Small intestine (tissue), 16 donors: Measurements from ENCODE around the gene SPEM2. TPM values are rescaled to one million over a fixed set of nuclear protein-coding genes. Genes with fewer than 3 reads are reported as not detected.

ENCODE experiments used
- DNase-seq, 2 donors: peaks; one replicate each; pipeline versions ENCODE4 v3.0.0 to v3.0.0-alpha.2; 2013
- FAIRE-seq: peaks from 2 replicates; lab custom pipeline; 2012; peaks lifted over from hg19 to GRCh38; lab: Jason Lieb, UNC
- H3K27ac ChIP-seq, 3 donors: one replicate each; pipeline ENCODE4 v1.5.1; 2013; ENCODE audit warnings: low read length in 2 of 3, mild to moderate bottlenecking in 2 of 3, control low read depth in 1 of 3, inconsistent platforms in 1 of 3, low read depth in 1 of 3, moderate library complexity in 1 of 3
- H3K27me3 ChIP-seq, 3 donors: one replicate each; pipeline ENCODE4 v1.6.1; 2013; ENCODE audit warnings: low read length in 3 of 3, inconsistent platforms in 1 of 3; ENCODE audit not compliant: control insufficient read depth in 3 of 3, insufficient read depth in 3 of 3
- H3K36me3 ChIP-seq, 3 donors: one replicate each; pipeline ENCODE4 v1.6.1; 2013; ENCODE audit warnings: low read length in 3 of 3, inconsistent platforms in 1 of 3, low read depth in 1 of 3, mild to moderate bottlenecking in 1 of 3, moderate library complexity in 1 of 3; ENCODE audit not compliant: control insufficient read depth in 3 of 3, insufficient read depth in 2 of 3
- H3K4me1 ChIP-seq, 3 donors: one replicate each; pipeline ENCODE4 v1.6.1; 2013; ENCODE audit warnings: low read length in 2 of 3, inconsistent platforms in 1 of 3, low read depth in 1 of 3, mild to moderate bottlenecking in 1 of 3, moderate library complexity in 1 of 3; ENCODE audit not compliant: control insufficient read depth in 3 of 3, insufficient read depth in 2 of 3
- H3K4me3 ChIP-seq, 3 donors: one replicate each; pipeline ENCODE4 v1.5.1; 2013; ENCODE audit warnings: low read length in 3 of 3, control low read depth in 1 of 3, inconsistent platforms in 1 of 3, low read depth in 1 of 3, mild to moderate bottlenecking in 1 of 3, moderate library complexity in 1 of 3
- H3K9me3 ChIP-seq, 2 donors: one replicate each; pipeline ENCODE4 v1.6.1; 2013; ENCODE audit warnings: low read depth in 1 of 2, low read length in 1 of 2; ENCODE audit not compliant: control insufficient read depth in 2 of 2, insufficient read depth in 1 of 2
- WGBS, 3 donors: extraction: QIAGEN DNeasy Blood & Tissue Kit; methylation state at CpG; one replicate each; pipeline ENCODE4 v1.1.7; 2013; 5-methylcytosine and 5-hydroxymethylcytosine counted together
- long read RNA-seq, 10 donors: transcript quantifications; one replicate each; lab custom pipeline, GENCODE V29; 2026
- polyA plus RNA-seq, 4 donors: library from polyadenylated mRNA; stranded (reverse) in 3 of 4; unstranded in 1 of 4; fragments of 200-250 nt in 3 of 4; fragments of 120-200 nt in 1 of 4; gene quantifications; one replicate each; pipeline versions ENCODE4 v1.2.1 to v1.2.3, GENCODE V29; 2013
- donor health status: healthy with polysubstance abuse.
- donor health status: control.
- donor health status: control.
- donor health status: Bipolar disorder and iron deficiency.
- donor health status: healthy.

SPEM2 gene
- polyA plus RNA-seq: not detected
- long read RNA-seq, donor 1: 0 reads
- long read RNA-seq, donor 2: 0 reads
- long read RNA-seq, donor 3: 0 reads
- long read RNA-seq, donor 4: 0 reads
- long read RNA-seq, donor 5: 0 reads
- long read RNA-seq, donor 6: 0 reads
- long read RNA-seq, donor 7: 0 reads
- long read RNA-seq, donor 8: 0 reads
- long read RNA-seq, donor 9: 0 reads
- long read RNA-seq, donor 10: 0 reads

GRCh38 chr17:7425316-7425715, at the start of gene SPEM2:
Gene SPEM2, plus strand, starts transcription at chr17:7425616. Its CDS starts 73 bp downstream, at chr17:7425689.
- no peaks in the 10 kb centered on the region for H3K36me3 ChIP-seq
- no peaks in the 10 kb centered on the region for H3K9me3 ChIP-seq
- no peak within 1 kb of the TSS for H3K27ac ChIP-seq
- 74 to 79% (median 75%) methylated on average over 7 of the region's 7 CpGs for WGBS, 3 donors
- DNase-seq: no peak
- peaks cover 0 to 3% (median 0%) of the 10 kb centered on the region in 3 donors for H3K27me3 ChIP-seq
- FAIRE-seq: no peak
- no peak within 1 kb of the TSS for H3K4me3 ChIP-seq
- no peaks in the 10 kb centered on the region for H3K4me1 ChIP-seq

- no peak for FAIRE-seq
- H3K27me3 ChIP-seq: peaks cover 0 to 21% (median 2%) of the 10 kb centered on the region in 3 donors
- WGBS, 3 donors: 91 to 98% (median 95%) methylated on average over 3 of the region's 3 CpGs
- H3K27ac ChIP-seq: no peak overlapping the region
- H3K4me3 ChIP-seq: no peak overlapping the region
- H3K4me1 ChIP-seq: peaks cover 0 to 20% (median 0%) of the 10 kb centered on the region in 3 donors
- peaks cover 0 to 9% (median 0%) of the 10 kb centered on the region in 3 donors for H3K36me3 ChIP-seq
- peaks cover 0 to 2% of the 10 kb centered on the region in 2 donors for H3K9me3 ChIP-seq
- no peak for DNase-seq
Measured at GRCh38 chr17:7379134-7379533, 46.3 kb upstream of the SPEM2 start.

- Histone ChIP-seq H3K27ac (peak overlapping the region in 1 of 3 donors; percentile 21), H3K27me3 (peaks cover 0 to 21% (median 2%) of the 10 kb centered on the region in 3 donors)
- 21 to 35% (median 34%) methylated on average over 7 of the region's 7 CpGs for WGBS, 3 donors
Measured at GRCh38 chr17:7380321-7380720, 45.1 kb upstream of the SPEM2 start.

GRCh38 chr17:7380855-7381683, 44.3 kb upstream of the SPEM2 start, which contains the start of gene TNK1:
Gene TNK1, plus strand, starts transcription at chr17:7381089. Its CDS starts 1,838 bp downstream, at chr17:7382927.
- H3K27me3 ChIP-seq: peaks cover 0 to 21% (median 2%) of the 10 kb centered on the region in 3 donors
- WGBS, 3 donors: 3 to 7% (median 4%) methylated on average over 31 to 52 of the region's 52 CpGs
- DNase-seq (peak; percentile 78 to 85), FAIRE-seq (no peak)
- peak within 1 kb of the TSS; percentile 36 to 69 (median 40) for H3K27ac ChIP-seq
- H3K36me3 ChIP-seq: peaks cover 0 to 16% (median 0%) of the 10 kb centered on the region in 3 donors
- H3K4me3 ChIP-seq: peak within 1 kb of the TSS; percentile 24 to 83 (median 56)
- peaks cover 0 to 2% of the 10 kb centered on the region in 2 donors for H3K9me3 ChIP-seq
- peaks cover 0 to 22% (median 0%) of the 10 kb centered on the region in 3 donors for H3K4me1 ChIP-seq

More at GRCh38 chr17:7380321-7380720, 45.1 kb upstream of the SPEM2 start:
- peaks cover 0 to 13% (median 0%) of the 10 kb centered on the region in 3 donors for H3K36me3 ChIP-seq
- FAIRE-seq (no peak), DNase-seq (peak in 1 of 2 donors; percentile 49)
- peaks cover 0 to 2% of the 10 kb centered on the region in 2 donors for H3K9me3 ChIP-seq
- H3K4me1 ChIP-seq: peaks cover 0 to 22% (median 0%) of the 10 kb centered on the region in 3 donors
- peak overlapping the region in 2 of 3 donors; percentile 56 to 83 for H3K4me3 ChIP-seq

GRCh38 chr17:7382901-7383300, 42.5 kb upstream of the SPEM2 start:
- DNase-seq (no peak), FAIRE-seq (no peak)
- H3K4me3 ChIP-seq: no peak overlapping the region
- peaks cover 0 to 22% (median 0%) of the 10 kb centered on the region in 3 donors for H3K4me1 ChIP-seq
- H3K9me3 ChIP-seq: peaks cover 0 to 2% of the 10 kb centered on the region in 2 donors
- 90 to 97% (median 94%) methylated on average over 10 of the region's 10 CpGs for WGBS, 3 donors
- no peak overlapping the region for H3K27ac ChIP-seq
- H3K27me3 ChIP-seq: peaks cover 0 to 21% (median 2%) of the 10 kb centered on the region in 3 donors
- peaks cover 0 to 34% (median 4%) of the 10 kb centered on the region in 3 donors for H3K36me3 ChIP-seq

- Histone ChIP-seq H3K27ac (no peak overlapping the region), H3K27me3 (peaks cover 0 to 21% (median 2%) of the 10 kb centered on the region in 3 donors), H3K9me3 (peaks cover 0 to 2% of the 10 kb centered on the region in 2 donors), H3K4me3 (peak overlapping the region in 2 of 3 donors; percentile 16 to 34), H3K36me3 (peaks cover 0 to 39% (median 5%) of the 10 kb centered on the region in 3 donors), H3K4me1 (peaks cover 0 to 22% (median 0%) of the 10 kb centered on the region in 3 donors)
- FAIRE-seq: no peak
- 84 to 90% (median 90%) methylated on average over 10 to 11 of the region's 11 CpGs for WGBS, 3 donors
- DNase-seq: no peak
Measured at GRCh38 chr17:7383371-7383741, 42.1 kb upstream of the SPEM2 start.

GRCh38 chr17:7383742-7384488, 41.5 kb upstream of the SPEM2 start:
- peak overlapping the region in 2 of 3 donors; percentile 16 to 34 for H3K4me3 ChIP-seq
- no peak for FAIRE-seq
- H3K36me3 ChIP-seq: peaks cover 0 to 44% (median 7%) of the 10 kb centered on the region in 3 donors
- DNase-seq: peak; percentile 31 to 79
- H3K27me3 ChIP-seq: peaks cover 0 to 21% (median 2%) of the 10 kb centered on the region in 3 donors
- peak overlapping the region in 1 of 3 donors; percentile 22 for H3K27ac ChIP-seq
- H3K9me3 ChIP-seq: peaks cover 0 to 2% of the 10 kb centered on the region in 2 donors
- peaks cover 0 to 22% (median 0%) of the 10 kb centered on the region in 3 donors for H3K4me1 ChIP-seq
- WGBS, 3 donors: 27 to 87% (median 60%) methylated on average over 57 to 65 of the region's 65 CpGs
